SK-N-SH (cell line): ENCODE data around the gene HIVEP2. TPM values are rescaled to one million over a fixed set of nuclear protein-coding genes. Genes with fewer than 3 reads are reported as not detected.

Source experiments
- CTCF ChIA-PET: fragments of 300-600, 350-600 bp; formaldehyde crosslinking; extraction: SDS; loops from one replicate; lab custom pipeline; 2021; lab: Yijun Ruan, JAX
- POLR2A ChIA-PET: fragments of 350-600 bp; sonication (Branson Sonifier 250); formaldehyde crosslinking; extraction: SDS; loops from one replicate; lab custom pipeline; 2020; ENCODE audit warnings: antibody characterized with exemption, inconsistent platforms; lab: Yijun Ruan, JAX
- DNase-seq: peaks from one replicate; pipeline ENCODE4 v3.0.0; 2012
- H2AFZ ChIP-seq: fragments of 200-600 bp; sonication (generic); 2 replicates; pipeline ENCODE4 v1.8.1; 2016; ENCODE audit warnings: antibody characterized with exemption, mild to moderate bottlenecking, low read depth
- H3F3A ChIP-seq: fragments of 200-600 bp; sonication (generic); replicated peaks from 2 replicates; pipeline ENCODE3; 2016; ENCODE audit warnings: antibody characterized with exemption, mild to moderate bottlenecking; ENCODE audit not compliant: insufficient read depth
- H3K27ac ChIP-seq, 2 experiments: fragments of 200-500 bp in 1 of 2; fragments of 200-600 bp in 1 of 2; sonication (Bioruptor generic) in 1 of 2; sonication (generic), shearing (Covaris generic) in 1 of 2; 2 replicates each; pipeline versions ENCODE4 v1.5.1 to v1.6.1; 2014 to 2016; ENCODE audit warnings: low read depth in 2 of 2, inconsistent platforms in 1 of 2, low read length in 1 of 2, mild to moderate bottlenecking in 1 of 2, mixed read lengths in 1 of 2
- H3K27me3 ChIP-seq: fragments of 200-600 bp; sonication (generic), shearing (Covaris generic); 2 replicates; pipeline ENCODE4 v1.6.1; 2016; ENCODE audit warnings: mixed run types; ENCODE audit not compliant: insufficient read depth
- H3K36me3 ChIP-seq, 2 experiments: fragments of 200-500 bp in 1 of 2; fragments of 200-600 bp in 1 of 2; sonication (Bioruptor generic) in 1 of 2; sonication (generic) in 1 of 2; replicated peaks in 1 of 2; 2 replicates each; pipeline versions ENCODE3 to v1.5.1; 2014 to 2016; ENCODE audit warnings: low read length in 1 of 2, mild to moderate bottlenecking in 1 of 2; ENCODE audit not compliant: insufficient read depth in 2 of 2, control insufficient read depth in 1 of 2
- H3K4me1 ChIP-seq, 2 experiments: fragments of 200-500 bp in 1 of 2; fragments of 200-600 bp in 1 of 2; sonication (Bioruptor generic) in 1 of 2; sonication (generic), shearing (Covaris generic) in 1 of 2; 2 replicates each; pipeline versions ENCODE4 v1.5.1 to v1.6.1; 2014 to 2016; ENCODE audit warnings: low read depth in 1 of 2, low read length in 1 of 2, mixed run types in 1 of 2; ENCODE audit not compliant: insufficient read depth in 2 of 2, control insufficient read depth in 1 of 2
- H3K4me2 ChIP-seq: fragments of 200-600 bp; sonication (generic), shearing (Covaris generic); 2 replicates; pipeline ENCODE4 v1.6.1; 2017; ENCODE audit warnings: mixed run types
- H3K4me3 ChIP-seq, 2 experiments: fragments of 200-500 bp in 1 of 2; fragments of 200-600 bp in 1 of 2; sonication (Bioruptor generic) in 1 of 2; sonication (generic), shearing (Covaris generic) in 1 of 2; 2 replicates each; pipeline versions ENCODE4 v1.5.1 to v1.8.1; 2014 to 2016; ENCODE audit warnings: low read depth in 2 of 2, inconsistent platforms in 1 of 2, low read length in 1 of 2, mild to moderate bottlenecking in 1 of 2, mixed read lengths in 1 of 2, moderate library complexity in 1 of 2
- H3K79me2 ChIP-seq: fragments of 200-600 bp; sonication (generic); 2 replicates; pipeline ENCODE4 v1.8.1; 2017; ENCODE audit warnings: mild to moderate bottlenecking; ENCODE audit not compliant: insufficient read depth
- H3K9ac ChIP-seq: fragments of 200-600 bp; sonication (generic); 2 replicates; pipeline ENCODE4 v1.6.1; 2017; ENCODE audit warnings: mixed run types
- H3K9me2 ChIP-seq: fragments of 200-600 bp; sonication (generic); 2 replicates; pipeline ENCODE4 v1.6.1; 2017; ENCODE audit warnings: mixed run types
- H3K9me3 ChIP-seq: fragments of 200-600 bp; sonication (generic); 2 replicates; pipeline ENCODE4 v1.6.1; 2017; ENCODE audit warnings: mixed run types, mild to moderate bottlenecking, moderate library complexity
- H4K20me1 ChIP-seq: fragments of 200-600 bp; sonication (generic); 2 replicates; pipeline ENCODE4 v1.6.1; 2017; ENCODE audit warnings: mild to moderate bottlenecking, mixed run types; ENCODE audit not compliant: insufficient read depth
- CHD2 ChIP-seq: fragments of 150-350 bp; IDR thresholded peaks from 2 replicates; pipeline ENCODE4 v1.6.1; 2018; ENCODE audit warnings: low read length; ENCODE audit not compliant: partially characterized antibody
- EZH2phosphoT487 ChIP-seq: fragments of 200-600 bp; sonication (generic); IDR thresholded peaks from 2 replicates; pipeline ENCODE4 v1.6.1; 2017; ENCODE audit warnings: low read depth, mixed run types, mild to moderate bottlenecking, antibody characterized with exemption, moderate library complexity, borderline replicate concordance
- FOSL2 ChIP-seq: IDR thresholded peaks from 2 replicates; pipeline ENCODE4 v1.4.0; 2012; ENCODE audit warnings: low read depth, mild to moderate bottlenecking, moderate library complexity, borderline replicate concordance
- GATA2 ChIP-seq: sonication (generic); formaldehyde crosslinking; IDR thresholded peaks from 2 replicates; pipeline ENCODE4 v1.5.0; 2020; ENCODE audit warnings: mild to moderate bottlenecking, missing genetic modification reagents
- IRF3 ChIP-seq: fragments of 150-350 bp; IDR thresholded peaks from 2 replicates; pipeline ENCODE4 v1.6.1; 2016; ENCODE audit warnings: mild to moderate bottlenecking, low read depth, low read length
- JUND ChIP-seq: IDR thresholded peaks from 2 replicates; pipeline ENCODE4 v1.4.0; 2012
- NFIC ChIP-seq: IDR thresholded peaks from 2 replicates; pipeline ENCODE4 v1.4.0; 2012; ENCODE audit warnings: borderline replicate concordance
- NRF1 ChIP-seq: IDR thresholded peaks from 2 replicates; pipeline ENCODE4 v1.6.1; 2012; ENCODE audit warnings: low read depth, mild to moderate bottlenecking, low read length
- RAD21 ChIP-seq: IDR thresholded peaks from 2 replicates; pipeline ENCODE4 v1.6.1; 2012; ENCODE audit warnings: mild to moderate bottlenecking, low read length
- YY1 ChIP-seq: IDR thresholded peaks from 2 replicates; pipeline ENCODE4 v1.4.0; 2012; ENCODE audit warnings: low read depth, mild to moderate bottlenecking
- WGBS: methylation state at CpG from one replicate; pipeline ENCODE4 v1.1.6; 2017; ENCODE audit warnings: low lambda C conversion rate; 5-methylcytosine and 5-hydroxymethylcytosine counted together
- polyA plus RNA-seq, 3 experiments: library from polyadenylated mRNA; depleted of rRNA; stranded (reverse); fragments of >200 nt; gene quantifications; 2 replicates each; pipeline ENCODE4 v1.2.3, GENCODE V29; 2012
- TF ChIP-seq, protein P1 (sequence below): IDR thresholded peaks from 2 replicates; pipeline ENCODE4 v1.4.0; 2012; ENCODE audit warnings: low read depth, borderline replicate concordance
- TF ChIP-seq, protein P2 (sequence below): fragments of 200-600 bp; sonication (generic); IDR thresholded peaks from 2 replicates; pipeline ENCODE4 v1.6.1; 2017; ENCODE audit warnings: antibody characterized with exemption, mild to moderate bottlenecking, moderate library complexity
- TF ChIP-seq, protein P3 (sequence below): IDR thresholded peaks from 2 replicates; pipeline ENCODE4 v1.6.1; 2012; ENCODE audit warnings: mild to moderate bottlenecking, low read depth, low read length, moderate library complexity

HIVEP2 gene
- polyA plus RNA-seq, 1 of the 3 experiments (the other 2 are of a cell fraction), result 2.5 TPM

- no peak for TF ChIP-seq EZH2phosphoT487
- TF ChIP-seq RAD21, result no peak
- TF ChIP-seq NRF1, result no peak
- TF ChIP-seq, protein P1, sequence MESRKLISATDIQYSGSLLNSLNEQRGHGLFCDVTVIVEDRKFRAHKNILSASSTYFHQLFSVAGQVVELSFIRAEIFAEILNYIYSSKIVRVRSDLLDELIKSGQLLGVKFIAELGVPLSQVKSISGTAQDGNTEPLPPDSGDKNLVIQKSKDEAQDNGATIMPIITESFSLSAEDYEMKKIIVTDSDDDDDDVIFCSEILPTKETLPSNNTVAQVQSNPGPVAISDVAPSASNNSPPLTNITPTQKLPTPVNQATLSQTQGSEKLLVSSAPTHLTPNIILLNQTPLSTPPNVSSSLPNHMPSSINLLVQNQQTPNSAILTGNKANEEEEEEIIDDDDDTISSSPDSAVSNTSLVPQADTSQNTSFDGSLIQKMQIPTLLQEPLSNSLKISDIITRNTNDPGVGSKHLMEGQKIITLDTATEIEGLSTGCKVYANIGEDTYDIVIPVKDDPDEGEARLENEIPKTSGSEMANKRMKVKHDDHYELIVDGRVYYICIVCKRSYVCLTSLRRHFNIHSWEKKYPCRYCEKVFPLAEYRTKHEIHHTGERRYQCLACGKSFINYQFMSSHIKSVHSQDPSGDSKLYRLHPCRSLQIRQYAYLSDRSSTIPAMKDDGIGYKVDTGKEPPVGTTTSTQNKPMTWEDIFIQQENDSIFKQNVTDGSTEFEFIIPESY, result no peak
- TF ChIP-seq JUND, result no peak
- TF ChIP-seq CHD2, result no peak
- no peak for TF ChIP-seq IRF3
- TF ChIP-seq FOSL2, result no peak
- no peak for TF ChIP-seq NFIC
- TF ChIP-seq, protein P2, sequence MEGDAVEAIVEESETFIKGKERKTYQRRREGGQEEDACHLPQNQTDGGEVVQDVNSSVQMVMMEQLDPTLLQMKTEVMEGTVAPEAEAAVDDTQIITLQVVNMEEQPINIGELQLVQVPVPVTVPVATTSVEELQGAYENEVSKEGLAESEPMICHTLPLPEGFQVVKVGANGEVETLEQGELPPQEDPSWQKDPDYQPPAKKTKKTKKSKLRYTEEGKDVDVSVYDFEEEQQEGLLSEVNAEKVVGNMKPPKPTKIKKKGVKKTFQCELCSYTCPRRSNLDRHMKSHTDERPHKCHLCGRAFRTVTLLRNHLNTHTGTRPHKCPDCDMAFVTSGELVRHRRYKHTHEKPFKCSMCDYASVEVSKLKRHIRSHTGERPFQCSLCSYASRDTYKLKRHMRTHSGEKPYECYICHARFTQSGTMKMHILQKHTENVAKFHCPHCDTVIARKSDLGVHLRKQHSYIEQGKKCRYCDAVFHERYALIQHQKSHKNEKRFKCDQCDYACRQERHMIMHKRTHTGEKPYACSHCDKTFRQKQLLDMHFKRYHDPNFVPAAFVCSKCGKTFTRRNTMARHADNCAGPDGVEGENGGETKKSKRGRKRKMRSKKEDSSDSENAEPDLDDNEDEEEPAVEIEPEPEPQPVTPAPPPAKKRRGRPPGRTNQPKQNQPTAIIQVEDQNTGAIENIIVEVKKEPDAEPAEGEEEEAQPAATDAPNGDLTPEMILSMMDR, result no peak
- TF ChIP-seq, protein P3, sequence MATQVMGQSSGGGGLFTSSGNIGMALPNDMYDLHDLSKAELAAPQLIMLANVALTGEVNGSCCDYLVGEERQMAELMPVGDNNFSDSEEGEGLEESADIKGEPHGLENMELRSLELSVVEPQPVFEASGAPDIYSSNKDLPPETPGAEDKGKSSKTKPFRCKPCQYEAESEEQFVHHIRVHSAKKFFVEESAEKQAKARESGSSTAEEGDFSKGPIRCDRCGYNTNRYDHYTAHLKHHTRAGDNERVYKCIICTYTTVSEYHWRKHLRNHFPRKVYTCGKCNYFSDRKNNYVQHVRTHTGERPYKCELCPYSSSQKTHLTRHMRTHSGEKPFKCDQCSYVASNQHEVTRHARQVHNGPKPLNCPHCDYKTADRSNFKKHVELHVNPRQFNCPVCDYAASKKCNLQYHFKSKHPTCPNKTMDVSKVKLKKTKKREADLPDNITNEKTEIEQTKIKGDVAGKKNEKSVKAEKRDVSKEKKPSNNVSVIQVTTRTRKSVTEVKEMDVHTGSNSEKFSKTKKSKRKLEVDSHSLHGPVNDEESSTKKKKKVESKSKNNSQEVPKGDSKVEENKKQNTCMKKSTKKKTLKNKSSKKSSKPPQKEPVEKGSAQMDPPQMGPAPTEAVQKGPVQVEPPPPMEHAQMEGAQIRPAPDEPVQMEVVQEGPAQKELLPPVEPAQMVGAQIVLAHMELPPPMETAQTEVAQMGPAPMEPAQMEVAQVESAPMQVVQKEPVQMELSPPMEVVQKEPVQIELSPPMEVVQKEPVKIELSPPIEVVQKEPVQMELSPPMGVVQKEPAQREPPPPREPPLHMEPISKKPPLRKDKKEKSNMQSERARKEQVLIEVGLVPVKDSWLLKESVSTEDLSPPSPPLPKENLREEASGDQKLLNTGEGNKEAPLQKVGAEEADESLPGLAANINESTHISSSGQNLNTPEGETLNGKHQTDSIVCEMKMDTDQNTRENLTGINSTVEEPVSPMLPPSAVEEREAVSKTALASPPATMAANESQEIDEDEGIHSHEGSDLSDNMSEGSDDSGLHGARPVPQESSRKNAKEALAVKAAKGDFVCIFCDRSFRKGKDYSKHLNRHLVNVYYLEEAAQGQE, result no peak
- TF ChIP-seq YY1, result no peak
- TF ChIP-seq GATA2 (CRISPR knock-in tag), result no peak
These were observed 31.9 kb downstream of the HIVEP2 start for GRCh38 chr6:142913036-142913510.

More at GRCh38 chr6:142913036-142913510, 31.9 kb downstream of the HIVEP2 start:
- H2AFZ ChIP-seq, result no peak overlapping the region
- H3K4me2 ChIP-seq, result no peak overlapping the region
- no peak overlapping the region for H3K4me3 ChIP-seq
- peaks cover 0 to 2% of the 10 kb centered on the region in 2 experiments; a peak in 1 of 4 replicates for H3K4me1 ChIP-seq
- POLR2A ChIA-PET, result no interaction called here
- no peak overlapping the region for H3K27ac ChIP-seq
- no peaks in the 10 kb centered on the region for H4K20me1 ChIP-seq
- no peaks in the 10 kb centered on the region for H3K9me2 ChIP-seq
- peaks cover 26% of the 10 kb centered on the region for H3K79me2 ChIP-seq
- H3K9ac ChIP-seq, result no peak overlapping the region
- no peaks in the 10 kb centered on the region for H3F3A ChIP-seq
- CTCF ChIA-PET, result no interaction called here
- peaks cover 0 to 7% of the 10 kb centered on the region in 2 experiments for H3K36me3 ChIP-seq
- WGBS, result 98% methylated on average over 5 of the region's 5 CpGs
- no peaks in the 10 kb centered on the region for H3K27me3 ChIP-seq
- H3K9me3 ChIP-seq, result no peaks in the 10 kb centered on the region
- no peak for DNase-seq
